Adipose tissue (tissue), 3 donors: ENCODE measurements around the gene ZFAND3. TPM values are rescaled to one million over a fixed set of nuclear protein-coding genes. Genes with fewer than 3 reads are reported as not detected.

Experiments
- H3K27ac ChIP-seq: one replicate; pipeline ENCODE4 v1.5.1; 2013; ENCODE audit warnings: low read depth, low read length
- WGBS, 3 donors: extraction: QIAGEN DNeasy Blood & Tissue Kit; methylation state at CpG; one replicate each; pipeline ENCODE4 v1.1.7; 2013; 5-methylcytosine and 5-hydroxymethylcytosine counted together
- polyA plus RNA-seq, 3 donors: library from polyadenylated mRNA; stranded (reverse); fragments of 200-250 nt; gene quantifications; one replicate each; pipeline ENCODE4 v1.2.3, GENCODE V29; 2013
- donor health status: healthy with polysubstance abuse.
- donor health status: Bipolar disorder and iron deficiency.
- donor health status: healthy.

ZFAND3 gene
- polyA plus RNA-seq, 3 donors, result 25.9 to 45.2 (median 42.1) TPM

DNA sequence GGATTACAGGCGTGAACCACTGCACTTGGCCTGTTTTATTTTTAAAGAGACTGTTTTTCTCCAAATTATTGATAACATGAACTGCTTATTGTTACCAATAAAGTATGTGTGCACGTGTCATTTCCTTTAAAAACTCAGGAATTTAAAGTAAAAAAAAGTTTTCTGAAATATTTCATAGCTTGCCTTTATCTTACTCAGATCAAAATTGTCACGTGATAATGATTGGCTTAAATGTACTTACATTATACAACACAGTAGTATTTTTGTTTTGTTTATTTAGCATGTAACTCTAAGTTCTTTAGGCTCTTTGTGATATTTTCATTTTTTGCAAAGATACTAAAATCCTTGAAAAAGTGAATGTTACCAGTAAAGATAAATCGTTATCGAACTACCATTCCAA, 174.1 kb downstream of the ZFAND3 start:
- no peak overlapping the region for H3K27ac ChIP-seq
- 80 to 97% (median 87%) methylated on average over 5 of the region's 5 CpGs for WGBS, 3 donors

DNA sequence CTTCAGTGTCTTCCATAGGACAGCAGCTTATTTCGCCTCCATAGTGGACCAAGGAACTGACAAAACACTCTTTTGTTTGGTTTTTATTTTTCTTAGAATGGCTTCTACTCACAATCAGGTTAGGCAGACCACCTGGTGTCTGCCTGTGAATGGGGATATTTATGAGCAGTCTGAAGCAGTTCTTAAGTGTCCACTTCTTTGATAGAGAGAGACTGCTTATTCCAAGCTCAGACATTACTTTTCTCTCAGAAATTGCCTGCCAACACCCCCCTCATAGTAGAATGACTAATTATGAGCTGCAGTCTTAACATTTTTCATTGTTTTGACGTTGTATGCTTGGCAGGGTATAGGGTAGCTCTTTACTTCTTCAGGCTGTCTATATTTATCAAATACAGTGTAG, 174.7 kb downstream of the ZFAND3 start:
- H3K27ac ChIP-seq, result no peak overlapping the region
- WGBS, 3 donors, result 76 to 77% (median 77%) methylated on average over 2 of the region's 2 CpGs

DNA sequence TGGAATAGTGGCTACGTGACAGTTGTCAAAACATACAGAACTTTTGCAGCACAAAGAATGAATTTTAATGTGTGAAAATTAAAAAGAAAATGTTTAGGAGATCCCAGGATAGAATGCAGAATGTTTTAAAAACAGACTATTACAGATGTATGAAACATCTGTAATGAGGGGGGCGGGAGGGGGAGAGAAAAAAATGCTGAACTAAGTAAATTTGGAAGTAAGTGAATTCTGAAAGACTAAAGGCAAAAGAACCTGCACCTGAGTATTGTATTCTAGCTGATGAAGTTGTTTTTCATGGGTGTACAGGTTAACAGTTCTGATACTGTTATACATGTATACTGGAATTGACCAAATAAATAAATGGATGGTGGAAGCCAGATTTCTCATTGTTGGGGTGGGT, 178.8 kb downstream of the ZFAND3 start:
- H3K27ac ChIP-seq, result no peak overlapping the region
- WGBS, 3 donors, result 96 to 99% (median 97%) methylated on average over 2 of the region's 2 CpGs

DNA sequence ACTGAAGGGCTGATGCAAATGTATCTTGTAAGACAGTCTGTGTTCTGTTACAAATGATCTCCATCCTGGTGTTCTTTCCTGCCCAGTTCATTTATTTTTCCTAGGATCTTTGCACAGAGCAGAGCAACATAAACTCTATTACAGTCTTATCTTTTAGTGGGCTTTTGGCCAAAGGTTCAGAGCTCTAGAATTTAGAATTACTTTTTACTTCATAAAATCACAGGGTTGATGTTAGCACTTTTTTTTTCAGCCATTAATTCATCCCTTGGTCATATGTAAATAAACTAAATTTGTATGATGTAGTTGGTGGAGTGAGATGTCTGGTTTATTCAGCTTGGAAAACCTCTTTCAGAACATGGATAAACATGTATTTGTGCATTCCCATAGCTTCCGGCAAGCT, 181.9 kb downstream of the ZFAND3 start:
- no peak overlapping the region for H3K27ac ChIP-seq
- 76 to 85% (median 79%) methylated on average over 1 of the region's 1 CpG for WGBS, 3 donors

DNA sequence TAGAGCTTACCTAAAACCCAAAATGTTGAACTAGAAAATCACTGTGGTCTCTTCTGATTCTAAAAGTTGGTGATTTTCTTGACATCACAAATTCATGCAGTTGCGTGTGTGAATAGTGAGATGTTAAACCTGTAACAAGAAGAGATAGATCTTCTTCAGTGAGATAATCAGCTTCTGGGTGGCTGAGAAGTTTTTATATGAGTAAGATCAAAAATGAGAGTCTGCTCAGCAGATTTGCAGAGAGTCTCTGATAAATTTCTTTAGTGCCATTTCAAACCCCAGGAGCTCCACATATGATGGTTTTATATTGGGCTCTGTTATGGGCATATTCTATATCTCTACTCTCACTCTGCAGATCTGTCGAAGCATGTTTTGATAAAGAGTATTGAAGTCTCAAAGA, 185.4 kb downstream of the ZFAND3 start:
- H3K27ac ChIP-seq, result no peak overlapping the region
- WGBS, 3 donors, result 97 to 100% (median 98%) methylated on average over 2 of the region's 2 CpGs

DNA sequence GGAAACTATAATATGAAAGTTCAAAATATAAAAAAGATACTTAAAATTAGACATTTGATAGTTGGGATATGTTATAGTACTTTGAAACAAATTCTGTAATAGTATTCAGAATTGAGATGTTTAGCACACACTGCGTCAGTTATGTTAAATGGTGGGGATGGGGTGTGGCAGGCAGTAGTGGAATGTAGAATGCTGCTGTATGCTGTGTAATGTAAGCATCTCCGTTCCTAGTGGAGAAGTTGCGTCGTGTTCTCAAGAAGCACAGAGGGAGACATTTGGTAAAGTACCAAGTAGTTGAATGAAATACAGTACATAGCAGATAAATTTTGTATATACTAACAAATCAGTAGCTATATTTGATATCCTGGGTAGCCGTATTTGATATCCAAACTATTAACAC, 192.4 kb downstream of the ZFAND3 start:
- no peak overlapping the region for H3K27ac ChIP-seq
- 71 to 85% (median 83%) methylated on average over 5 of the region's 5 CpGs for WGBS, 3 donors

DNA sequence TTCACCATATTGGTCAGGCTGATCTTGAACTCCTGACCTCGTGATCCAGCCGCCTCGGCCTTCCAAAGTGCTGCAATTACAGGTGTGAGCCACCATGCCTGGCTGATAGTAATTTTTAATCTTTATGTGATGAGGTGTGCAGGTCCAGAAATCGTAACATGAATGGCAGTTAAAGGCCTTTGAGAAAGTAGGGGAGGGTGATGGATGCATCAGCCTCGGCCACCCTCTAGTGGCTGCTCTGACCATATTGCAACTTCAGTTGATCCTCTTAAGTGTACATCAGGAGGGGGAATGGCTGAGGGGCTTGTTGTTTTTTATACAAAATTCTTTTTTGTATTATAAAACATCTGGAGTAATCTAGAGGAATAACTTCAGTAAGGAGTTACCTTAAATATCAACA, 193.0 kb downstream of the ZFAND3 start:
- WGBS, 3 donors, result 73 to 83% (median 79%) methylated on average over 5 of the region's 5 CpGs

DNA sequence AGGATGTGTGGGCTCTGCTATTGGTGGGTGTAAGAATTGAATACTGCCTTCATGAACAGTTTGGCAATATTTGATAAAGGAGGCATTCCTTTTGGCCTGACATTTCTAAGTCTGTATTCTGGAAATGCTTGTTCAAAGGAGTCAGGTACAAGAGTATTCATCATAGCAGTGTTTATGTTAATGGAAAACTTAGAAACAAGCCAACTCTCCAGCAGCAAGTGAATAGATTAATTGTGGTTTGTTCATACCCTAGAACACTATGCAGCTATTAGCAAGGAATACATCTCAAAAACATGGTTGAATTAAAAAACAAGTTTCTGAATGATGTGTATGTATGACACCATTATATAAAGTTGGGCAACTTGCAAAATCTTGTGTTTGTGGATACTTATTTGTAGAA, 195.8 kb downstream of the ZFAND3 start:
- no peak overlapping the region for H3K27ac ChIP-seq

More for the DNA sequence above, 193.0 kb downstream of the ZFAND3 start:
- no peak overlapping the region for H3K27ac ChIP-seq

DNA sequence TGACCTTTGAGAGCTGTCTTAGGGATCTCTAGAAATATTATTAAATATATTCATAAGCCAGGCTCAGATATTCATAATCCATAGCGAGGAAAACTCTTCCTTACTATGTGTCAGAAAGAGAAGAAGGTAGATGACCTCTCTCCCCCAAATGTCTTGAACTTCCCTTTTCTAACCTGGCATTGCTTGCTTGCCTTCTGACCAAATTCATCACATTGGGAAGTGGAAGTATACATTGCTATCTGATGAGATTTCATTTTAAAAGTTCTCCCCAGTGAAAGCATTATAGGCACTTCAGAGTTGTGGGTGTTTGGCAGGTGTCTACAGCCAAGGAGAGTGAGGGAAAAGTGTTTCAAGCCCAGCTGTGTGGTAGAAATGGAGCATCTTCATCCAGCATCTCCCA, 197.3 kb downstream of the ZFAND3 start:
- no peak overlapping the region for H3K27ac ChIP-seq
- 66 to 90% (median 69%) methylated on average over 1 of the region's 1 CpG for WGBS, 3 donors

DNA sequence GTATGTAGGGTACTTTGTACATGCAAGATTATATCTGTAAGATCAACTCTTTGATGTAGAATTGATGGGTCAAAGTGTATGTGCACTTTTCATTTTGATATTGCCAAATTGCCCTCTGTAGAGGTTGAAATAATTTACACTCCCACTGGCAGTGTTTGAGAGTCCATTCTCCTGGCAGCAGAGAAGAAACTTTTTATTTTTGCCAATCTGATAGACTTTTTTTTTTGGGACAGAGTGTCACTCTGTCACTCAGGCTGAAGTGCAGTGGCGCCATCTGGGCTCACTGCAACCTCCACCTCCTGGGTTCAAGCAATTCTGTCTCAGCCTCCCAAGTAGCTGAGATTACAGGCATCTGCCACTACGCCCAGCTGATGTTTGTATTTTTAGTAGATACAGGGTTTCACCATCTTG, 199.2 kb downstream of the ZFAND3 start:
- H3K27ac ChIP-seq, result no peak overlapping the region
- 91 to 96% (median 95%) methylated on average over 2 of the region's 2 CpGs for WGBS, 3 donors

DNA sequence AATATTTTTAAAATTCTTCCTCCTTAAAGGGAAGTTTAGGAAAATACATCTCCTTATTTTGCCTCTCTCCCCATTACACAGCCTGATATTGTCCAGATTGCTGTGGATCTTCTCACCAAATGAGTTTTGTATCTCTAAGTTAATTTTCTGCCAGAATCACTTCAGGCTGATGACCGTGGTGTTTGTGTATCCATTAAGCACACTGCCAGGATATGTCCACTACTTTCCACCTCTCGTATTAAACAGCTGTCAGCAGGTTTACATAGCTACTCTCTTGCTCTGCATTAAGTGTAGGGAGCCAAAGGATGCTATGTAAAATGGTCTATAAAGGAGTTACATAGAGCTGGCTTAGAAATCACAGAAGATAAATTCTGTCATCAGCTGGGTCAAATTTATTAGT, 201.1 kb downstream of the ZFAND3 start:
- no peak overlapping the region for H3K27ac ChIP-seq
- WGBS, 3 donors, result 21 to 69% (median 69%) methylated on average over 2 of the region's 2 CpGs

DNA sequence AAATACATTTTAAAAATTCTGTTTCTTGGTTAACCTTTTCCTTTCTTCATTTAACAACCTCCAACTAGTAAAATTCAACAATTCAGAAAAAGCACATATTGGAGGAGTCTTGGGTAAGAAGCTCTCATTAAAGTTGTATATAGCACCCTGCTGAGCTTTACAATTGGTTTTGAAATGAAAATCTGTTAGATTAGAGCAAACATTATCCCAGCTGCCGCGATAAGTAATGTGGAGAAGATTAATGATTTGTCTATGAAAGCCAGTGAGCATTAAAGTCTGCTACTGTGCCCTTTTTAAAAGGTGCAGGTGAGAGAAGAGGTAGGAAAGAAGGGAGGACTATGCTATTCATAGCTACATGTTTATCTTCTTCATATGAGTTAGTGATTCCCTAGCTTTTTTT, 201.5 kb downstream of the ZFAND3 start:
- no peak overlapping the region for H3K27ac ChIP-seq
- WGBS, 3 donors, result 35 to 80% (median 71%) methylated on average over 2 of the region's 2 CpGs

DNA sequence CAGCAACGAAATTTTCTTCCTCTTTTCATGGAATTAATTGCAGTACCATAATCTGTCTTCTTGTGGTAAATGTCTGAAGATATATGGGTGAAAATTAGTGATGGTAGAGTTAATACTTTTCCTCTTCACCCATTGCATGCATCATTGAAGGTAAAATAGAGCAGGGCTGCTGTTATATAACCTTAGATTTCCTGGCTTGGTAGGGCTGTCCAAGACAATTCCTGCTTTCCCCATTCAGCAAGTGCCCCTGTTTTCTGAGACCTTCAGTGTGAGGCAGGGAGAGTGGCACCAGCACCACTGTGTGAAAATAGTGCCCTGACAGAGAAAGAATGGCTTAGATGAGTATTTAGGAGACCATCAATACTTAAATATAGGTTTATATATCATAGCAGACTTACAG, 202.0 kb downstream of the ZFAND3 start:
- no peak overlapping the region for H3K27ac ChIP-seq
- WGBS, 3 donors, result 43 to 58% (median 50%) methylated on average over 1 of the region's 1 CpG

DNA sequence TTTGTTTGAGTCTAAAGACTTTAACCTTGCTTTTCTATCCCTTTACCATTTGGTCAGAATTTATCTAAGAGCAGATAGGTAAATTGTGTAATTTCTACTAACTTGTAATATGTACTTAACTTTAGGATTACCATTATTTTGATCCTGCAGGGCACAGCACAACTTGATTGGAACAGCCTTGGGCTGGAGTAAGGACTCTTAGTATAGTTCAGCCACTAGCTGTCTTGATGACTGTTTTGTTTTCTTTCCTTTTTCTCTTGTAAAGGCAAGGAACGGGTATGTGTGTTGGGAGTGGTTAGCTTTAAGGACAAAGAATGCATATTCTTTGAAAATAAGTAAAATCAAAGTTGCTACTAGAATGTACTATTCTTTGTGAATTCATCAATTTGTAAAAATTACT, 203.2 kb downstream of the ZFAND3 start:
- WGBS, 3 donors, result 92 to 100% (median 100%) methylated on average over 1 of the region's 1 CpG
- no peak overlapping the region for H3K27ac ChIP-seq

DNA sequence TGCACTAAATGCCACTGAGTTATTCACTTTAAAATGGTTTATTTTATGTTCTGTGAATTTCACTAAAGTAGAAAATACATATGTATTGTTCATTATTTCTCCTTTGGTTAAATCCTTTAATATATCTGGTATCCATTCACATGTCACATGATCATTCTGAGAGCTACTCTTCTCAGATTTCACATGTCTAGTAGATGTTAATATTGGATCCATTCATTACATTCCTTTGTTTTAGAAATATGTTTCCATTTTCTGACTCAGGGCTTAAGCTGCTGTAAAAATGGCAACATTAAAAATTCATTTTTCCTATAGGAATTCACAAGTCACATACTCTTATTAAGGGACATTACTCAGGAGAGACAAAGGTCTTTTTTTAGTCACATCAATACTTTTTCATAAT, 205.4 kb downstream of the ZFAND3 start:
- H3K27ac ChIP-seq, result no peak overlapping the region

DNA sequence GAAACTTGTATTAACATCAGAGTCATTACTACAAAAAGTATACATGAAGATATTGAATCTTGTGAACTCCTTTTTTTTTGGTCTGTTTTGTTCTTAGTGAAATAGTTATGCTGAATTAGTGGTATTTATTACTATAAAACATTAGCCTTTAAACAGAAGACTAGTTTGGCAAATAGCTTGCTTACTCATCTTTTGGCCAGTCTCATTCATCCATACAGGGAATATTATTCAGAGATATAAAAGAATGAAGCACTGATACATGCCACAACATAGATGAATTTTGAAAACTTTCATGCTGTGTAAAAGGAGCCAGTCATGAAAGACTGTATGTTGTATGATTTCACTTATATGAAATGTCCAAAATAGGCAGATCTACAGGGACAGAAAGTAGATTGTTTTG, 205.9 kb downstream of the ZFAND3 start:
- H3K27ac ChIP-seq, result no peak overlapping the region

DNA sequence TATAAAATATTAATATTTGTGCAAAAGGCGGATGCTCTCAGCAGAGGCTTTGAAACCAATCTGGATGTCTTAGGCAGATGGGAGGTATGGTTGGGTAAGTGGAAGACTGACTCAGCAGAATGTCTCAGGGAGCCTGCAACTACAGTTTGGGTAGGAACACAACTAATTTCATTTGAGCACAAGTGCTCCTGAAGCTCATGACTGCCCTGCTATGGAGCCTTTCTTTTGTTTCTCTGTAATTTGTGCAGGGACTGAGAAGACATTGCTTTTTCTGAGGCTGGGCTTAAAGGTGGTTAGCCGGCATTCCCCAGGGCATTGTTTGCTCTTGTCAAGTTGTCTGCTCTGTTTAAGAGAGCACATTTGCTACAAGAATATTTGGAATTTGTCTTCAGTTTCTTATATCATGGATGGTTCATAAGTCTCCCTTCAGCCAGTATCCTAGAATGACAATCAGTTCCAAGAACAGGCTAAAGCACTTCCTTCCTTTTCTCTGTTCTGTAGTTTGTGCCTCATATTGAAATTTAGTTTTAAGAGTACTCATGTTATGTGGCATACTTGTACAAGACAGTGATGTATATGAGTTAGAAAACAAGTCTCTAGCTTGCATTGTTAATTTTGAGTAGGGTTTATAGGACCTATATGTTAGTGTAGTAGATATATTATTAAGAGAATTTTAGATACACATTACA, 208.3 kb downstream of the ZFAND3 start:
- 63 to 75% (median 66%) methylated on average over 2 of the region's 2 CpGs for WGBS, 3 donors
- no peak overlapping the region for H3K27ac ChIP-seq

DNA sequence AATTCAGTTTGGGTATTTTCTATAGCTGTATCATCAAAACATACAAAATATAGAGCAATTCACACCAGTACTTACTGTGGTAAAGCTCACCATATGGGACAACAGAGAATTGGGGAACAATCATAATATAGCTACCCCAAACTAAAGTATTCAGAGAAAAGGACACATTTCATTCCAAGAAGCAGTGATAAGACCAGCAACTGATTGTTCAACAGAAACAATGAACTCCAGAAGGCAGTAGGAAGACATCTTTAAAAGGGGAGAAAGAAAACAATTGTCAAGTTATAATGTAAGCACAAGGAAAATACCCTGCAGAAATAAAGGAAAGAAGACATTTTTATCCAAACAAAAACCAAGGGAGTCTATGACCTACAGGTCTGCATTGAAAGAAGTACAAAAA, 210.9 kb downstream of the ZFAND3 start:
- H3K27ac ChIP-seq, result no peak overlapping the region

DNA sequence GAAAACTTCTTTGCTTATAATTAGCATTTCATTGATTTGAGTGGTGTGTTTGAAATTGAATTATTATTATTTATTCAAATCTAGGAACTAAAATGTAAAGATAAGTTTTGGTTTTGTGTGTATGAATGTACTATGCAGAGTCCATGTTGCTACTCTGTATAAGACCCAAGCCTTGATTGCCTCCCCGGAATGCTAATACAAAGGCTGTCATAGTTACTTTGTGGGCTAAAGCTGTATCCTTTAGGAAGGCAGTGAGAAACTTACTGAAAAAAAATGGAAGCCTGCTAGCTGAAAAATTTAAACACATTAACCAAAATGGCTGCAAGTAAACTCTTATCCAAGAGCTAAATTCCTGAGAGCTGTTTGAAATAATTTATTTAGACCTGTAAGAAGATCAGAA, 213.3 kb downstream of the ZFAND3 start:
- WGBS, 3 donors, result 51 to 100% (median 93%) methylated on average over 1 of the region's 1 CpG
- no peak overlapping the region for H3K27ac ChIP-seq

DNA sequence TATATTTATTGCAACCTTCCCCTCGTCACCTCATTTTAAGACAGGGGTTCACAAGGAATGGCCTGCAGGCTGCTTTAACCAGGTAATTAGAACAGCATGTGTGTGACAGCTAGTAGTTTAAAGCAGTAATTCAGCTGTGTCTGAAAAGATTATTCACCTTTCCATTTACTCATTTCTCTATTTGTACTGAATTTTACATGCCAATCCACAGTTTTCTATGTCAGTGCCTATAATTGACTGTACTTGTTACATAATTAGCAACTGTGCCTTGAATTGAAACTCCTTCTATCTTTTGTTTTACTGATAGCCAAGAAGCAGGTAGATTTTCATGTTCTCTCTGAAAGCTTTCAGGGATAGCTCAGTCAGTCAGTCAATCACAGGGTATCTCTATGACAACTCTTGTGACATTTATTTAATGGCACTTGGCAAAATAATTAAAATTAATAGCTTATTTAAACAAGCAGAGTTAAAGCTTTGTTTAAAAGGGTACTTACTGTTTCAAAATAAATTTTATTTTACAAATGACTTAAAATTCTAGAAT, 214.0 kb downstream of the ZFAND3 start:
- 41 to 92% (median 88%) methylated on average over 1 of the region's 1 CpG for WGBS, 3 donors
- H3K27ac ChIP-seq, result no peak overlapping the region
